Hippocampal formation (tissue), 2 donors: Measurements from ENCODE around the gene ADGRF1.
"Not testable (repeated sequence)": the region's sequence is repeated elsewhere in the genome, so short reads cannot be mapped to it uniquely, and the experiment has no call there.

Source experiments
- DNase-seq, 2 donors: peaks; one replicate each; lab custom pipeline; 2025; lab: John Stamatoyannopoulos, UW

The ADGRF1 gene

GRCh38 chr6:47061309-47062300 is 19.5 kb upstream of the ADGRF1 start:
- DNase-seq, result peak; percentile 31

- DNase-seq, result no peak
These were observed 17.2 kb upstream of the ADGRF1 start for GRCh38 chr6:47059216-47059885.

- no peak for DNase-seq
These were observed 15.9 kb upstream of the ADGRF1 start for GRCh38 chr6:47057830-47058540.

- no peak for DNase-seq
These were observed 14.7 kb upstream of the ADGRF1 start for GRCh38 chr6:47056832-47057231.

GRCh38 chr6:47054302-47054701 is 12.2 kb upstream of the ADGRF1 start:
- not testable (repeated sequence) for DNase-seq

- no peak for DNase-seq
These were observed 6.5 kb upstream of the ADGRF1 start for GRCh38 chr6:47048638-47049037.

- DNase-seq, result peak; percentile 25 to 64
These were observed 5.6 kb upstream of the ADGRF1 start for GRCh38 chr6:47047479-47048407.

GRCh38 chr6:47047097-47047478 is 5.0 kb upstream of the ADGRF1 start:
- DNase-seq, result no peak

- DNase-seq, result no peak
These were observed 2.3 kb upstream of the ADGRF1 start for GRCh38 chr6:47044397-47044796.

- no peak for DNase-seq
These were observed 1.2 kb upstream of the ADGRF1 start for GRCh38 chr6:47043286-47043685.

- no peak for DNase-seq
These were observed 391 bp downstream of the ADGRF1 start for GRCh38 chr6:47041741-47042140.

GRCh38 chr6:47034926-47035325 is 7.2 kb downstream of the ADGRF1 start:
- DNase-seq, result no peak

- no peak for DNase-seq
These were observed 7.7 kb downstream of the ADGRF1 start for GRCh38 chr6:47034421-47034820.

- no peak for DNase-seq
These were observed 9.0 kb downstream of the ADGRF1 start for GRCh38 chr6:47032974-47033765.

- no peak for DNase-seq
These were observed 10.5 kb downstream of the ADGRF1 start for GRCh38 chr6:47031656-47032055.

GRCh38 chr6:47029865-47030561 is 12.1 kb downstream of the ADGRF1 start:
- no peak for DNase-seq

GRCh38 chr6:47028835-47029360 is 13.2 kb downstream of the ADGRF1 start:
- no peak for DNase-seq

- no peak for DNase-seq
These were observed 14.8 kb downstream of the ADGRF1 start for GRCh38 chr6:47027315-47027714.

GRCh38 chr6:47026679-47027078 is 15.5 kb downstream of the ADGRF1 start:
- no peak for DNase-seq

GRCh38 chr6:47023573-47023972 is 18.6 kb downstream of the ADGRF1 start:
- DNase-seq, result no peak
